Stomach (tissue), 9 donors: ENCODE results near the gene BTBD17. TPM values are rescaled to one million over a fixed set of nuclear protein-coding genes. Genes with fewer than 3 reads are reported as not detected.

ENCODE experiments used
- DNase-seq, 2 donors: peaks; one replicate each; pipeline versions ENCODE4 v3.0.0 to v3.0.0-alpha.2; 2013 to 2019
- H3K27ac ChIP-seq, 5 donors: fragments of 200-600 bp in 4 of 5; sonication (generic) in 4 of 5; one replicate each; pipeline ENCODE4 v1.5.1; 2013 to 2019; ENCODE audit warnings: mild to moderate bottlenecking in 1 of 5, moderate library complexity in 1 of 5
- H3K27me3 ChIP-seq, 3 donors: fragments of 200-600 bp; sonication (generic); one replicate each; pipeline ENCODE4 v1.5.1; 2017 to 2019; ENCODE audit warnings: mixed run types in 1 of 3
- H3K36me3 ChIP-seq, 4 donors: fragments of 200-600 bp; sonication (generic); 1 replicate in 3 of 4; 2 replicates in 1 of 4; pipeline ENCODE4 v1.5.1; 2016 to 2019
- H3K4me1 ChIP-seq, 4 donors: fragments of 200-600 bp; sonication (generic); one replicate each; pipeline ENCODE4 v1.5.1; 2016 to 2019
- H3K4me3 ChIP-seq, 4 donors: fragments of 200-600 bp; sonication (generic) in 3 of 4; one replicate each; pipeline ENCODE4 v1.5.1; 2016 to 2019; ENCODE audit warnings: mild to moderate bottlenecking in 1 of 4
- H3K9me3 ChIP-seq, 4 donors: fragments of 200-600 bp; sonication (generic); one replicate each; pipeline ENCODE4 v1.5.1; 2016 to 2019
- EP300 ChIP-seq: sonication (generic); formaldehyde crosslinking; IDR thresholded peaks from one replicate; pipeline ENCODE4 v1.6.1; 2017; ENCODE audit warnings: antibody characterized with exemption
- POLR2A ChIP-seq, 4 donors: fragments of 450-650 bp; IDR thresholded peaks; one replicate each; pipeline ENCODE4 v1.6.1; 2016; ENCODE audit warnings: antibody characterized with exemption in 4 of 4, control low read depth in 2 of 4, mild to moderate bottlenecking in 1 of 4, moderate library complexity in 1 of 4
- POLR2AphosphoS5 ChIP-seq, 3 donors: sonication (generic); formaldehyde crosslinking; IDR thresholded peaks; one replicate each; pipeline ENCODE4 v1.6.1; 2016; ENCODE audit warnings: antibody characterized with exemption in 3 of 3
- WGBS, 5 donors: extraction: QIAGEN DNeasy Blood & Tissue Kit in 3 of 5; methylation state at CpG; one replicate each; pipeline versions ENCODE4 v1.1.5 to v1.1.7; 2013 to 2018; 5-methylcytosine and 5-hydroxymethylcytosine counted together
- intact Hi-C: fragments of 100-400 bp; cut with DNase I; formaldehyde crosslinking; loops from one replicate; pipeline ENCODE4 v1.15.1; 2023; ENCODE audit warnings: low total_unique reads
- polyA plus RNA-seq, 3 donors: library from polyadenylated mRNA; stranded (reverse); fragments of 200-250 nt; gene quantifications; one replicate each; pipeline ENCODE4 v1.2.3, GENCODE V29; 2013
- total RNA-seq, 5 donors: library from RNA; depleted of rRNA; stranded (reverse); fragments of >200 nt; gene quantifications; one replicate each; pipeline versions ENCODE4 v1.1.0 to v1.2.3, GENCODE V29; 2014 to 2016
- TF ChIP-seq, protein P1 (sequence below), 7 experiments: fragments of 450-650 bp in 4 of 7; fragments of 200-600 bp in 3 of 7; sonication (generic) in 3 of 7; IDR thresholded peaks; one replicate each; pipeline ENCODE4 v1.5.1; 2016 to 2019; ENCODE audit warnings: antibody characterized with exemption in 7 of 7, control low read depth in 2 of 7, mild to moderate bottlenecking in 1 of 7
- donor health status: healthy with polysubstance abuse.
- donor health status: Bipolar disorder and iron deficiency.
- donor health status: healthy.

The BTBD17 gene
- total and polyA plus RNA-seq, 8 donors, result not detected

DNA sequence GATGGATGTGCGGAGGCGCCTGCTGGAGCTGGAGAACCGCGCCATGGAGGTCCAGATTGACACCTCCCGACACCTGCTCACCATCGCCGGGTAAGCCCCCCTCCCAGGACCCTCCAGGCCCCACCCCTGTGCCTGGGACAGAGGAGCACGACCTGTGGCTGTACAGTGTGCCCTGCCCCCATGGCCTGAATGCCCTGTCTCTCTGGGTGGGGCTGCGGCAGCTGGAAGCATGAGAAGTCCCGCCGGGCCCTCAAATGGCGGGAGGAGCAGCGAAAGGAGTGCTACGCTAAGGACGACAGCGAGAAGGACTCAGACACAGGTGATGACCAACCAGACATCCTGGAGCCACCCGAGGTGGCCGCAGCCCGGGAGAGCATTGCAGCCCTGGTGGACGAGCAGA lies 11.2 kb downstream of the BTBD17 start:
- Histone ChIP-seq H3K27ac (no peak overlapping the region), H3K4me1 (peaks cover 0 to 14% (median 3%) of the 10 kb centered on the region in 4 donors), H3K36me3 (no peaks in the 10 kb centered on the region), H3K27me3 (peaks cover 14 to 91% (median 47%) of the 10 kb centered on the region in 3 donors), H3K4me3 (no peak overlapping the region), H3K9me3 (no peaks in the 10 kb centered on the region)
- WGBS, 5 donors, result 69 to 78% (median 74%) methylated on average over 13 to 20 of the region's 20 CpGs
- intact Hi-C loops, result no loop called here
- TF ChIP-seq POLR2A (IDR thresholded peaks at IDR 0.05) (no peak), EP300 (no peak), POLR2AphosphoS5 (IDR thresholded peaks at IDR 0.05) (no peak)
- TF ChIP-seq, protein P1, sequence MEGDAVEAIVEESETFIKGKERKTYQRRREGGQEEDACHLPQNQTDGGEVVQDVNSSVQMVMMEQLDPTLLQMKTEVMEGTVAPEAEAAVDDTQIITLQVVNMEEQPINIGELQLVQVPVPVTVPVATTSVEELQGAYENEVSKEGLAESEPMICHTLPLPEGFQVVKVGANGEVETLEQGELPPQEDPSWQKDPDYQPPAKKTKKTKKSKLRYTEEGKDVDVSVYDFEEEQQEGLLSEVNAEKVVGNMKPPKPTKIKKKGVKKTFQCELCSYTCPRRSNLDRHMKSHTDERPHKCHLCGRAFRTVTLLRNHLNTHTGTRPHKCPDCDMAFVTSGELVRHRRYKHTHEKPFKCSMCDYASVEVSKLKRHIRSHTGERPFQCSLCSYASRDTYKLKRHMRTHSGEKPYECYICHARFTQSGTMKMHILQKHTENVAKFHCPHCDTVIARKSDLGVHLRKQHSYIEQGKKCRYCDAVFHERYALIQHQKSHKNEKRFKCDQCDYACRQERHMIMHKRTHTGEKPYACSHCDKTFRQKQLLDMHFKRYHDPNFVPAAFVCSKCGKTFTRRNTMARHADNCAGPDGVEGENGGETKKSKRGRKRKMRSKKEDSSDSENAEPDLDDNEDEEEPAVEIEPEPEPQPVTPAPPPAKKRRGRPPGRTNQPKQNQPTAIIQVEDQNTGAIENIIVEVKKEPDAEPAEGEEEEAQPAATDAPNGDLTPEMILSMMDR (IDR thresholded peaks at IDR 0.05), result no peak
- DNase-seq, result no peak

DNA sequence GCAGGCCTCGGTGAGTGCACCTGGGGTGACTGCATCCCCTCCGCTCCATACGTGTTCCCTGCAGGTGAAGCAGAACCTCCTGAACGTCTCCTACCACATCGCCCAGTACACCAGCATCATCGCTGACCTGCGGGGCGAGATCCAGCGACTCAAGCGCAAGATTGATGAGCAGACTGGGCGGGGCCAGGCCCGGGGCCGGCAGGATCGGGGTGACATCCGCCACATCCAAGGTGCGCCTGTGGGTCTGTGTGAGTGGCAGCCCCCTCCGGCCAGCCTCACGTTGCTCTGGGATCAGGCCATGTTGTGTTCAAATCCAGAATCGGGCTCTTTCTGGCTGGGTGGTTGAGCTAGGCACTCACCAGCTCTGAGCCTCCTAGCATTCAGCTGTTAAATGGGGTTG lies 12.5 kb downstream of the BTBD17 start:
- no peak for DNase-seq
- peaks cover 8 to 91% (median 44%) of the 10 kb centered on the region in 3 donors for H3K27me3 ChIP-seq
- intact Hi-C loops, result no loop called here
- no peak overlapping the region for H3K27ac ChIP-seq
- WGBS, 5 donors, result 57 to 70% (median 60%) methylated on average over 6 to 19 of the region's 19 CpGs
- TF ChIP-seq POLR2AphosphoS5 (IDR thresholded peaks at IDR 0.05) (no peak), POLR2A (IDR thresholded peaks at IDR 0.05) (no peak), EP300 (no peak)
- TF ChIP-seq, protein P1 (IDR thresholded peaks at IDR 0.05), result no peak
- peaks cover 0 to 11% (median 3%) of the 10 kb centered on the region in 4 donors for H3K4me1 ChIP-seq
- H3K4me3 ChIP-seq, result no peak overlapping the region
- H3K9me3 ChIP-seq, result no peaks in the 10 kb centered on the region
- no peaks in the 10 kb centered on the region for H3K36me3 ChIP-seq

DNA sequence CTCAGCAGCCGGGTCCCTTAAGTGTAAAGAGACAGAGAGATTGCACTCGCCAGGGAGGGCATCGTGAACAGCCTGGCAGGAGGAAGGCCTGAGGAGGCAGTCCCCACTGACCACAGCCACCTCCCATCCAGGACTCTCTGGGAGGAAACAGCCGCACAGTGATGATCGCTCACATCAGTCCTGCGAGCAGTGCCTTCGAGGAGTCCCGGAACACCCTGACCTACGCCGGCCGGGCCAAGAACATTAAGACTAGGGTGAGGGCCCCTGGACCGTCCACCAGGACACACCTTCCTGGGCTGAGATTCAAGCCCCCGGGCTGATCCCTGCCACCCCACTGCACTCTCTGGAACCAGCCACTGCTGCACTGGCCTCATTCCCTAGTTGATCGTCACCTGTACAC lies 14.0 kb downstream of the BTBD17 start:
- Histone ChIP-seq H3K27me3 (peaks cover 2 to 91% (median 36%) of the 10 kb centered on the region in 3 donors), H3K36me3 (no peaks in the 10 kb centered on the region), H3K9me3 (no peaks in the 10 kb centered on the region), H3K4me1 (peaks cover 0 to 8% (median 3%) of the 10 kb centered on the region in 4 donors), H3K27ac (no peak overlapping the region), H3K4me3 (no peak overlapping the region)
- no peak for DNase-seq
- intact Hi-C loops, result no loop called here
- WGBS, 5 donors, result 77 to 84% (median 82%) methylated on average over 12 to 14 of the region's 14 CpGs
- TF ChIP-seq, protein P1 (IDR thresholded peaks at IDR 0.05), result no peak
- TF ChIP-seq POLR2A (IDR thresholded peaks at IDR 0.05), result no peak
- TF ChIP-seq POLR2AphosphoS5 (IDR thresholded peaks at IDR 0.05), result no peak
- no peak for TF ChIP-seq EP300

DNA sequence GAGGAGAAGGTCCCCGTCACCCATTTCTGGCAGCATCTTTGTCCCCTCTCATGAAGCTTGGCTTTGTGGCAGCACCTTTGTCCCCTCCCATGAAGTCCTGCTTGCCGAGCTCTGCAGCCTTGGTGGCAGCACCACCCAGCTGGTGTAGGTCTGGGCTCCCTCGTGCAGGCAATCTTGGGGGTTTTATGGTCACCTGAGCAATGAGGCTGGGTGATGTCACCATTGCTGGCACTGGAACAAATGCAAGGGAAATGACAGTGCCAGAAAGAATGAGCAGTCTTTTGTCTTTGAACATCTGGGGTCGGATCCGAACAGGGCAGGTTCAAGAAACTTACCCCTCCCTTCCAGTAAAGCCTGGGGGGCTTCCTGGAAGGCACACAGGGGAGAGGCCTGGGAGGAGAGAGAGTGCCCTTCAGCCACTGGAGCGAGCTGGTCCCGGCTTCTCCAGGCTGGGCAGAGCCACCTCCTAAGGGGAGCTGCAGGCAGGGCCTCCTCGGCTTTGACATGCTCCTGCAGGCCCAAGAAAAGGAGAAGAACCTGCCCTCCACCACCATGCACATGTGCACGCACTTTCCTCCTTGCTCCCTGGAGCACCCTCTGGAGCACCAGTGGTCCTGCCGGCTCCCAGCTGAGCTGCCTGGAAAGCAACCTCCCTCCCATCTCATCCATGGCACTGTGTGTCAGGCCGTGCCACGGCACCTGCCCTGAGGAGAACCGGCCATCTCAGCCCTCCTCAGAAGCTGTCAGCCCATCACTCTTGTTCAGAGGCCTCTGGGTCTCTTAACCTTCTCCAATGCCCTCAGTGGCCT lies 16.0 kb downstream of the BTBD17 start:
- WGBS, 5 donors, result 71 to 91% (median 76%) methylated on average over 8 to 13 of the region's 13 CpGs
- Histone ChIP-seq H3K9me3 (no peaks in the 10 kb centered on the region), H3K27ac (no peak overlapping the region), H3K27me3 (peaks cover 0 to 91% (median 25%) of the 10 kb centered on the region in 3 donors), H3K4me1 (no peaks in the 10 kb centered on the region), H3K4me3 (no peak overlapping the region), H3K36me3 (no peaks in the 10 kb centered on the region)
- TF ChIP-seq POLR2A (IDR thresholded peaks at IDR 0.05), result no peak
- TF ChIP-seq POLR2AphosphoS5 (IDR thresholded peaks at IDR 0.05), result no peak
- TF ChIP-seq EP300, result no peak
- TF ChIP-seq, protein P1 (IDR thresholded peaks at IDR 0.05), result no peak
- no peak for DNase-seq
- intact Hi-C loops, result no loop called here
